GM13976 (cell line): ENCODE data around the gene BRIX1.

ENCODE experiments used
- DNase-seq: peaks from one replicate; pipeline ENCODE4 v3.0.0; 2012; ENCODE audit warnings: low spot score
- CTCF ChIP-seq: IDR thresholded peaks from 2 replicates; pipeline ENCODE4 v1.5.1; 2012; ENCODE audit warnings: borderline replicate concordance, mild to moderate bottlenecking; ENCODE audit not compliant: insufficient read depth; ENCODE audit errors: extremely low read depth, missing control alignments, control extremely low read depth
- in situ Hi-C: fragments of 300-500 bp; cut with MboI; formaldehyde crosslinking; loops from one replicate; pipeline ENCODE4 v1.12.0; 2022; ENCODE audit warnings: low sequenced_read_pairs, mixed read lengths, inconsistent platforms; ENCODE audit not compliant: unreplicated experiment

BRIX1 gene

GRCh38 chr5:34941936-34942335, 26.4 kb downstream of the BRIX1 start:
- in situ Hi-C loops: no loop called here
- DNase-seq: no peak
- no peak for TF ChIP-seq CTCF

GRCh38 chr5:34944044-34944443, 28.5 kb downstream of the BRIX1 start:
- no peak for TF ChIP-seq CTCF
- DNase-seq: no peak
- in situ Hi-C loops: no loop called here

GRCh38 chr5:34944460-34945047, 29.0 kb downstream of the BRIX1 start:
- TF ChIP-seq CTCF: no peak
- in situ Hi-C loops: no loop called here
- DNase-seq: no peak

GRCh38 chr5:34957321-34957720, 41.8 kb downstream of the BRIX1 start:
- DNase-seq: no peak
- in situ Hi-C loops: no loop called here
- TF ChIP-seq CTCF: no peak

GRCh38 chr5:34957857-34958690, 42.6 kb downstream of the BRIX1 start:
- in situ Hi-C loops: no loop called here
- TF ChIP-seq CTCF: peak; percentile 48
- DNase-seq: peak; percentile 55

GRCh38 chr5:34959323-34959722, 43.8 kb downstream of the BRIX1 start:
- no peak for TF ChIP-seq CTCF
- in situ Hi-C loops: no loop called here
- DNase-seq: peak; percentile 53
